Gastrocnemius medialis (tissue), 4 donors: Measurements from ENCODE around the gene HCFC1. TPM values are rescaled to one million over a fixed set of nuclear protein-coding genes. Genes with fewer than 3 reads are reported as not detected.

Source experiments
- ATAC-seq, 2 donors: fragments of 150-250 bp; one replicate each; pipeline ENCODE4 v1.9.1; 2016
- DNase-seq, 2 donors: peaks; one replicate each; pipeline ENCODE4 v3.0.0-alpha.2; 2019
- H3K27ac ChIP-seq, 4 donors: fragments of 200-600 bp; sonication (generic); 1 replicate in 1 of 4; 2 replicates in 3 of 4; pipeline ENCODE4 v1.5.1; 2016 to 2018; ENCODE audit warnings: mild to moderate bottlenecking in 2 of 4, moderate library complexity in 1 of 4
- H3K27me3 ChIP-seq, 3 donors: fragments of 200-600 bp; sonication (generic) in 2 of 3; 1 replicate in 1 of 3; 2 replicates in 2 of 3; pipeline versions ENCODE4 v1.5.1 to v1.6.0; 2016 to 2019; ENCODE audit warnings: mild to moderate bottlenecking in 1 of 3, moderate library complexity in 1 of 3
- H3K36me3 ChIP-seq, 2 donors: fragments of 200-600 bp; sonication (generic) in 1 of 2; one replicate each; pipeline ENCODE4 v1.5.1; 2017 to 2018
- H3K4me1 ChIP-seq, 2 donors: fragments of 200-600 bp; sonication (generic) in 1 of 2; one replicate each; pipeline ENCODE4 v1.5.1; 2016 to 2017; ENCODE audit warnings: mild to moderate bottlenecking in 2 of 2
- H3K4me3 ChIP-seq, 4 donors: fragments of 200-600 bp; sonication (generic) in 3 of 4; 1 replicate in 1 of 4; 2 replicates in 3 of 4; pipeline ENCODE4 v1.5.1; 2016 to 2019; ENCODE audit warnings: mild to moderate bottlenecking in 2 of 4
- H3K9me3 ChIP-seq, 3 donors: fragments of 200-600 bp; sonication (generic) in 2 of 3; 1 replicate in 1 of 3; 2 replicates in 2 of 3; pipeline ENCODE4 v1.5.1; 2016 to 2019
- POLR2A ChIP-seq, 2 donors: fragments of 450-650 bp; IDR thresholded peaks; one replicate each; pipeline ENCODE4 v1.6.1; 2017; ENCODE audit warnings: antibody characterized with exemption in 2 of 2, mild to moderate bottlenecking in 2 of 2, moderate library complexity in 2 of 2
- in situ Hi-C, 4 donors: fragments of 200-750 bp; cut with MboI; loops; one replicate each; pipeline versions ENCODE4 v1.15.0 to v1.8.0; 2017; ENCODE audit warnings: low sequenced_read_pairs in 4 of 4
- intact Hi-C: fragments of 100-400 bp; cut with DNase I; formaldehyde crosslinking; loops from one replicate; pipeline ENCODE4 v1.15.1; 2023; ENCODE audit warnings: low total_unique reads
- total RNA-seq, 4 donors: library from RNA; depleted of rRNA; stranded (reverse); fragments of >200 nt; gene quantifications; one replicate each; pipeline versions ENCODE4 v1.1.0 to v1.2.3, GENCODE V29; 2016
- TF ChIP-seq, protein P1 (sequence below), 5 experiments: fragments of 450-650 bp in 3 of 5; fragments of 200-600 bp in 2 of 5; sonication (generic) in 2 of 5; IDR thresholded peaks in 4 of 5; conservative IDR thresholded peaks in 1 of 5; 1 replicate in 4 of 5; 2 replicates in 1 of 5; pipeline ENCODE4 v1.5.1; 2016 to 2019; ENCODE audit warnings: antibody characterized with exemption in 5 of 5, mild to moderate bottlenecking in 3 of 5, moderate library complexity in 3 of 5

Gene HCFC1
- total RNA-seq, 4 donors from 2014 or later: 15.9 to 56.4 (median 51.8) TPM

DNA sequence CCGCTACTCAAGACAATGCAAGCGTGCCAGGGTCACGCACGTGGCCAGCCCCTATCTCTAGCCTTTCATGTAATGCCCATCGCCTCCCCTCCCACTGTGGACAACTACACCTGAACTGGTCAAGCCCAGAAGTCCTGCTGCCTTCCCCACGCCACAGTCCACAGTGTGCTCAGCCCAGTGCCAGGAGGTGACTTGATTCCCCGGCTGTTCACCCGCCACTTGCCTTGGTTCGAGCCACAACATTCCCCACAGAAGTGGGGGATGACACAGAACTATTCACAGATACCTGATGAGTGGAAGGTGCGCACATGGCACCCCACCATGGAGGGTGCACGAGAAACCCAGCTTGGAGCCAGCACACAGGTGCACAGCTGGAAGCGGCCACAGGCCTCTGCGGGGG is 52.3 kb downstream of the HCFC1 start:
- no peak for DNase-seq
- H3K27me3 ChIP-seq: no peaks in the 10 kb centered on the region
- in situ Hi-C loops: no loop called here

DNA sequence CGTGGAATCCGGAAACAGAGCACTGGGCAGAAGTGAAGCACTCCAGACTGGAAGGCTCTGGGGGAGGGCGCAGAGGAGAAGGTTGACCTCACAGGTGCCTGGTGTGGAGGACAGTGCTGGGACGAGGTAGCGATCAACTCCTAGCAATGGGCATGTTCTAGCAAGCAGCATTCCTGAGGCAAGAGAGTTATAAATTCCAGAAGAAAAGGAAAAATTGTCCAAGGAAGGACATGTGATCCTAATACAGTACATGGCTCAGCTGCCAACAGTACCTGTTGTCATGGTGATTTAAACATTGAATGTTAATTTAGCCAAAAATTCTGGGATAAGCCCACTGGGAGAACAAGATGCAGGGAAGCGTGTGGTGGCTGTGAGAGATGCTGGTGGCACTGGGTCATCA is 53.7 kb downstream of the HCFC1 start:
- in situ Hi-C loops: no loop called here
- no peaks in the 10 kb centered on the region for H3K36me3 ChIP-seq
- no peak for DNase-seq
- TF ChIP-seq, protein P1, sequence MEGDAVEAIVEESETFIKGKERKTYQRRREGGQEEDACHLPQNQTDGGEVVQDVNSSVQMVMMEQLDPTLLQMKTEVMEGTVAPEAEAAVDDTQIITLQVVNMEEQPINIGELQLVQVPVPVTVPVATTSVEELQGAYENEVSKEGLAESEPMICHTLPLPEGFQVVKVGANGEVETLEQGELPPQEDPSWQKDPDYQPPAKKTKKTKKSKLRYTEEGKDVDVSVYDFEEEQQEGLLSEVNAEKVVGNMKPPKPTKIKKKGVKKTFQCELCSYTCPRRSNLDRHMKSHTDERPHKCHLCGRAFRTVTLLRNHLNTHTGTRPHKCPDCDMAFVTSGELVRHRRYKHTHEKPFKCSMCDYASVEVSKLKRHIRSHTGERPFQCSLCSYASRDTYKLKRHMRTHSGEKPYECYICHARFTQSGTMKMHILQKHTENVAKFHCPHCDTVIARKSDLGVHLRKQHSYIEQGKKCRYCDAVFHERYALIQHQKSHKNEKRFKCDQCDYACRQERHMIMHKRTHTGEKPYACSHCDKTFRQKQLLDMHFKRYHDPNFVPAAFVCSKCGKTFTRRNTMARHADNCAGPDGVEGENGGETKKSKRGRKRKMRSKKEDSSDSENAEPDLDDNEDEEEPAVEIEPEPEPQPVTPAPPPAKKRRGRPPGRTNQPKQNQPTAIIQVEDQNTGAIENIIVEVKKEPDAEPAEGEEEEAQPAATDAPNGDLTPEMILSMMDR (IDR thresholded peaks at IDR 0.05 in 4 of 5, conservative IDR thresholded peaks at IDR 0.05 in 1 of 5): no peak
- no peak for TF ChIP-seq POLR2A (IDR thresholded peaks at IDR 0.05)
- H3K4me1 ChIP-seq: peaks cover 0 to 9% of the 10 kb centered on the region in 2 donors
- no peaks in the 10 kb centered on the region for H3K27me3 ChIP-seq
- no peak for ATAC-seq
- H3K9me3 ChIP-seq: no peaks in the 10 kb centered on the region
- intact Hi-C loops: no loop called here
- no peak overlapping the region for H3K4me3 ChIP-seq
- no peak overlapping the region for H3K27ac ChIP-seq

More for the DNA sequence above, 52.3 kb downstream of the HCFC1 start:
- no peak for ATAC-seq
- no peak overlapping the region for H3K4me3 ChIP-seq
- intact Hi-C loops: no loop called here
- TF ChIP-seq, protein P1 (IDR thresholded peaks at IDR 0.05 in 4 of 5, conservative IDR thresholded peaks at IDR 0.05 in 1 of 5): no peak
- no peak for TF ChIP-seq POLR2A (IDR thresholded peaks at IDR 0.05)
- no peaks in the 10 kb centered on the region for H3K36me3 ChIP-seq
- no peaks in the 10 kb centered on the region for H3K9me3 ChIP-seq
- H3K27ac ChIP-seq: no peak overlapping the region
- H3K4me1 ChIP-seq: peaks cover 0 to 9% of the 10 kb centered on the region in 2 donors

GRCh38 chrX:153913701-153914100 is 57.9 kb downstream of the HCFC1 start:
- no peaks in the 10 kb centered on the region for H3K27me3 ChIP-seq
- in situ Hi-C loops: no loop called here
- no peak for TF ChIP-seq POLR2A (IDR thresholded peaks at IDR 0.05)
- TF ChIP-seq, protein P1 (IDR thresholded peaks at IDR 0.05 in 4 of 5, conservative IDR thresholded peaks at IDR 0.05 in 1 of 5): no peak
- no peak for DNase-seq
- H3K4me3 ChIP-seq: no peak overlapping the region
- no peaks in the 10 kb centered on the region for H3K9me3 ChIP-seq
- no peak for ATAC-seq
- H3K36me3 ChIP-seq: no peaks in the 10 kb centered on the region
- H3K4me1 ChIP-seq: no peaks in the 10 kb centered on the region
- H3K27ac ChIP-seq: no peak overlapping the region
- intact Hi-C loops: no loop called here

GRCh38 chrX:153913211-153913610 is 58.4 kb downstream of the HCFC1 start:
- no peaks in the 10 kb centered on the region for H3K27me3 ChIP-seq

More at GRCh38 chrX:153913211-153913610, 58.4 kb downstream of the HCFC1 start:
- Histone ChIP-seq H3K27ac (no peak overlapping the region), H3K4me1 (no peaks in the 10 kb centered on the region), H3K4me3 (no peak overlapping the region), H3K36me3 (no peaks in the 10 kb centered on the region), H3K9me3 (no peaks in the 10 kb centered on the region)
- intact Hi-C loops (no loop called here), in situ Hi-C loops (no loop called here)
- no peak for TF ChIP-seq POLR2A (IDR thresholded peaks at IDR 0.05)
- TF ChIP-seq, protein P1 (IDR thresholded peaks at IDR 0.05 in 4 of 5, conservative IDR thresholded peaks at IDR 0.05 in 1 of 5): no peak
- no peak for DNase-seq
- no peak for ATAC-seq
